ENCODE data around the gene LDLRAD3. TPM values are rescaled to one million over a fixed set of nuclear protein-coding genes. Genes with fewer than 3 reads are reported as not detected.

Gene LDLRAD3
- total RNA-seq, 1 experiment from 2014 or later = 19.0 TPM

DNA sequence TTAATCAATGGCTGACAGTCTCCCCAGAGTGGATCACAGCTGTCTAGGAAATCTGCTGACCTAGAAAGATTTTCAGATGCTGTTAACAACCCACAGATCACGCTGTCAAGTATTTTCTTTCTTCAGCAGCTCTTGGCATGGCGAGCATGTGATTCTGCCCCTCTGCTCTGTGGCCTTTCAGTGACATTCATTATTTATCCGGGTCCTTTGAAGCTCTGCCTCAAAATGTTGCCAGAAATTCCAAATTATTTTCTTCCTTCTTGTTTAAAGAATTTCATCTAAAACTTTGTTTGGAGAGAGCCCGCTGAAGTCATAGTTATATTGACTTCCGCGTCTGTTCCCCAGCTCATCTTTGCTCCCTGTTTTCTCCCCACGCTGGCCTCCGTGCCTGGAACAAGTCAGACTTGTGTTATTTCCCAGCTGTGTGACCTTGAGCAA is 211.3 kb downstream of the LDLRAD3 start:
- RAD21 ChIA-PET (ENCODE audit: low non-redundant PET in 1 of 2, low total read pairs in 2 of 2, uncharacterized antibody in 2 of 2, unreplicated experiment in 2 of 2) = no interaction called here
- no peaks in the 10 kb centered on the region for H3K9me3 ChIP-seq (ENCODE audit: control insufficient read depth in 1 of 2, insufficient read depth in 1 of 2, low read depth in 1 of 2, low read length in 2 of 2)
- intact Hi-C loops (cut with micrococcal nuclease) = no loop called here
- H3K36me3 ChIP-seq (ENCODE audit: control insufficient read depth in 1 of 2, insufficient read depth in 2 of 2, low read length in 2 of 2) = no peaks in the 10 kb centered on the region
- TF ChIP-seq SRF (IDR thresholded peaks at IDR 0.05; ENCODE audit: low read depth) (no peak), EGR1 (IDR thresholded peaks at IDR 0.05; ENCODE audit: low read depth) (no peak), EZH2phosphoT487 (IDR thresholded peaks at IDR 0.05; ENCODE audit: borderline replicate concordance) (no peak)
- TF ChIP-seq, protein P1, sequence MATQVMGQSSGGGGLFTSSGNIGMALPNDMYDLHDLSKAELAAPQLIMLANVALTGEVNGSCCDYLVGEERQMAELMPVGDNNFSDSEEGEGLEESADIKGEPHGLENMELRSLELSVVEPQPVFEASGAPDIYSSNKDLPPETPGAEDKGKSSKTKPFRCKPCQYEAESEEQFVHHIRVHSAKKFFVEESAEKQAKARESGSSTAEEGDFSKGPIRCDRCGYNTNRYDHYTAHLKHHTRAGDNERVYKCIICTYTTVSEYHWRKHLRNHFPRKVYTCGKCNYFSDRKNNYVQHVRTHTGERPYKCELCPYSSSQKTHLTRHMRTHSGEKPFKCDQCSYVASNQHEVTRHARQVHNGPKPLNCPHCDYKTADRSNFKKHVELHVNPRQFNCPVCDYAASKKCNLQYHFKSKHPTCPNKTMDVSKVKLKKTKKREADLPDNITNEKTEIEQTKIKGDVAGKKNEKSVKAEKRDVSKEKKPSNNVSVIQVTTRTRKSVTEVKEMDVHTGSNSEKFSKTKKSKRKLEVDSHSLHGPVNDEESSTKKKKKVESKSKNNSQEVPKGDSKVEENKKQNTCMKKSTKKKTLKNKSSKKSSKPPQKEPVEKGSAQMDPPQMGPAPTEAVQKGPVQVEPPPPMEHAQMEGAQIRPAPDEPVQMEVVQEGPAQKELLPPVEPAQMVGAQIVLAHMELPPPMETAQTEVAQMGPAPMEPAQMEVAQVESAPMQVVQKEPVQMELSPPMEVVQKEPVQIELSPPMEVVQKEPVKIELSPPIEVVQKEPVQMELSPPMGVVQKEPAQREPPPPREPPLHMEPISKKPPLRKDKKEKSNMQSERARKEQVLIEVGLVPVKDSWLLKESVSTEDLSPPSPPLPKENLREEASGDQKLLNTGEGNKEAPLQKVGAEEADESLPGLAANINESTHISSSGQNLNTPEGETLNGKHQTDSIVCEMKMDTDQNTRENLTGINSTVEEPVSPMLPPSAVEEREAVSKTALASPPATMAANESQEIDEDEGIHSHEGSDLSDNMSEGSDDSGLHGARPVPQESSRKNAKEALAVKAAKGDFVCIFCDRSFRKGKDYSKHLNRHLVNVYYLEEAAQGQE (IDR thresholded peaks at IDR 0.05; ENCODE audit: low read depth) = no peak
- H3K4me3 ChIP-seq (replicated peaks in 1 of 2; ENCODE audit: low read depth in 1 of 2, low read length in 2 of 2) = no peak overlapping the region
- no peak overlapping the region for H3K27ac ChIP-seq (ENCODE audit: low read depth, low read length)
- no peak overlapping the region for H2AFZ ChIP-seq (ENCODE audit: low read depth, low read length, poor library complexity, severe bottlenecking)
- peaks cover 8 to 12% of the 10 kb centered on the region in 2 experiments for H3K4me1 ChIP-seq (ENCODE audit: control insufficient read depth in 1 of 2, insufficient read depth in 2 of 2, low read length in 2 of 2)
- CTCF ChIA-PET = interaction anchor here (1.3 to 2.6 kb wide), 4 partner anchors 102 to 333 kb away, joined by 3 to 11 read pairs (median 6); no protein-coding TSS in a partner anchor
- no peaks in the 10 kb centered on the region for H3K9me2 ChIP-seq (ENCODE audit: insufficient read depth)
- no peak for ATAC-seq
- no peak overlapping the region for H3K4me2 ChIP-seq (ENCODE audit: low read length)
- H3K79me2 ChIP-seq (ENCODE audit: insufficient read depth, low read length) = no peaks in the 10 kb centered on the region
- POLR2A ChIA-PET = no interaction called here
- BruUV-seq (replicated peaks) = no TSS peak
- no peaks in the 10 kb centered on the region for H3K27me3 ChIP-seq (ENCODE audit: insufficient read depth, low read length)
- no peaks in the 10 kb centered on the region for H4K20me1 ChIP-seq (ENCODE audit: insufficient read depth)
- H3K9ac ChIP-seq (ENCODE audit: low read length) = no peak overlapping the region
- DNase-seq (ENCODE audit: low read depth, low spot score) = no peak

DNA sequence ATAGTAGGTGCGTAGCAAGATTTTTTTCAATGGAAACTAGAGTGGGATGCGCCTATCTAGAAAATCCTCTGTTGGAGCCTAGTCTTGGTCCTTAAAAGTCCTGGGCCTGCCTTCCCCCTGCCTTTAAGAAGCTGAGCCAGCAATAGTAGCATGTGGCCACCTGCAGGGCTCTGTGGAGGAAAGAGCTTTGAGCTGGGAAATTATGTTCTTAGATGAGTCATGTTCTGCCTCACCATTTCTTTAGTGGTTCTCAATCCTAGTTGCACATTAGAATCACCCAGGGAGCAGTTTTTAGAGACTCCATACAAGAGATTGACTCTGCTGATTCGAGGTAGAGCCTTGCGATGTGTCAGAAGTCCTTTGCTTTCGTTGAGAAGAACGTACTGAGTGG is 211.9 kb downstream of the LDLRAD3 start:
- intact Hi-C loops (cut with micrococcal nuclease) = no loop called here
- no peak for TF ChIP-seq TCF7L2 (IDR thresholded peaks at IDR 0.05; ENCODE audit: borderline replicate concordance, extremely low read depth, insufficient read depth, insufficient read length)
- TF ChIP-seq FOSL1 (IDR thresholded peaks at IDR 0.05; ENCODE audit: low read depth) = no peak
- no peak for TF ChIP-seq EGR1 (IDR thresholded peaks at IDR 0.05; ENCODE audit: low read depth)
- TF ChIP-seq, protein P2, sequence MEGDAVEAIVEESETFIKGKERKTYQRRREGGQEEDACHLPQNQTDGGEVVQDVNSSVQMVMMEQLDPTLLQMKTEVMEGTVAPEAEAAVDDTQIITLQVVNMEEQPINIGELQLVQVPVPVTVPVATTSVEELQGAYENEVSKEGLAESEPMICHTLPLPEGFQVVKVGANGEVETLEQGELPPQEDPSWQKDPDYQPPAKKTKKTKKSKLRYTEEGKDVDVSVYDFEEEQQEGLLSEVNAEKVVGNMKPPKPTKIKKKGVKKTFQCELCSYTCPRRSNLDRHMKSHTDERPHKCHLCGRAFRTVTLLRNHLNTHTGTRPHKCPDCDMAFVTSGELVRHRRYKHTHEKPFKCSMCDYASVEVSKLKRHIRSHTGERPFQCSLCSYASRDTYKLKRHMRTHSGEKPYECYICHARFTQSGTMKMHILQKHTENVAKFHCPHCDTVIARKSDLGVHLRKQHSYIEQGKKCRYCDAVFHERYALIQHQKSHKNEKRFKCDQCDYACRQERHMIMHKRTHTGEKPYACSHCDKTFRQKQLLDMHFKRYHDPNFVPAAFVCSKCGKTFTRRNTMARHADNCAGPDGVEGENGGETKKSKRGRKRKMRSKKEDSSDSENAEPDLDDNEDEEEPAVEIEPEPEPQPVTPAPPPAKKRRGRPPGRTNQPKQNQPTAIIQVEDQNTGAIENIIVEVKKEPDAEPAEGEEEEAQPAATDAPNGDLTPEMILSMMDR (IDR thresholded peaks at IDR 0.05 in 2 of 3, conservative IDR thresholded peaks at IDR 0.05 in 1 of 3; ENCODE audit: borderline replicate concordance in 1 of 3, insufficient read depth in 1 of 3, low read depth in 2 of 3, low read length in 2 of 3) = no peak
- no peak for TF ChIP-seq YY1 (IDR thresholded peaks at IDR 0.05; ENCODE audit: extremely low read depth, insufficient replicate concordance, low read depth, low read length)
- no peak for TF ChIP-seq ZFX (IDR thresholded peaks at IDR 0.05)
- no peak for TF ChIP-seq SP1 (IDR thresholded peaks at IDR 0.05; ENCODE audit: low read depth)
- TF ChIP-seq CEBPB (IDR thresholded peaks at IDR 0.05; ENCODE audit: low read depth) = no peak
- no peak for TF ChIP-seq EZH2 (IDR thresholded peaks at IDR 0.05)
- TF ChIP-seq RAD21 (IDR thresholded peaks at IDR 0.05; ENCODE audit: low read depth) = no peak
- no peak for TF ChIP-seq ELF1 (IDR thresholded peaks at IDR 0.05; ENCODE audit: borderline replicate concordance, low read depth)
- no peak for TF ChIP-seq CBX3 (IDR thresholded peaks at IDR 0.05; ENCODE audit: low read depth)
- no peak for TF ChIP-seq JUND (IDR thresholded peaks at IDR 0.05)

More for the DNA sequence above, 211.9 kb downstream of the LDLRAD3 start:
- Histone ChIP-seq H3K27ac (ENCODE audit: low read depth, low read length) (no peak overlapping the region), H3K4me3 (replicated peaks in 1 of 2; ENCODE audit: low read depth in 1 of 2, low read length in 2 of 2) (no peak overlapping the region), H3K9me3 (ENCODE audit: control insufficient read depth in 1 of 2, insufficient read depth in 1 of 2, low read depth in 1 of 2, low read length in 2 of 2) (no peaks in the 10 kb centered on the region), H3K4me2 (ENCODE audit: low read length) (no peak overlapping the region), H3K36me3 (ENCODE audit: control insufficient read depth in 1 of 2, insufficient read depth in 2 of 2, low read length in 2 of 2) (no peaks in the 10 kb centered on the region), H3K27me3 (ENCODE audit: insufficient read depth, low read length) (no peaks in the 10 kb centered on the region), H3K9ac (ENCODE audit: low read length) (no peak overlapping the region), H4K20me1 (ENCODE audit: insufficient read depth) (no peaks in the 10 kb centered on the region), H3K9me2 (ENCODE audit: insufficient read depth) (no peaks in the 10 kb centered on the region), H2AFZ (ENCODE audit: low read depth, low read length, poor library complexity, severe bottlenecking) (no peak overlapping the region), H3K79me2 (ENCODE audit: insufficient read depth, low read length) (no peaks in the 10 kb centered on the region), H3K4me1 (ENCODE audit: control insufficient read depth in 1 of 2, insufficient read depth in 2 of 2, low read length in 2 of 2) (peaks cover 1 to 6% of the 10 kb centered on the region in 2 experiments)
- BruUV-seq (replicated peaks) = no TSS peak
- ATAC-seq (no peak), DNase-seq (ENCODE audit: low read depth, low spot score) (no peak)
- CTCF ChIA-PET = interaction anchor here (1.3 to 2.6 kb wide), 4 partner anchors 102 to 334 kb away, joined by 3 to 11 read pairs (median 6); no protein-coding TSS in a partner anchor
- RAD21 ChIA-PET (ENCODE audit: low non-redundant PET in 1 of 2, low total read pairs in 2 of 2, uncharacterized antibody in 2 of 2, unreplicated experiment in 2 of 2) = interaction anchor here in 1 of 2 experiments (1.3 kb wide), 1 partner anchor 103 kb away, joined by 6 read pairs; no protein-coding TSS in a partner anchor
- POLR2A ChIA-PET = no interaction called here
